ENCODE measurements around the gene BLOC1S1.

The BLOC1S1 gene

GRCh38 chr12:55693323-55694187 is 22.3 kb upstream of the BLOC1S1 start:
- intact Hi-C loops (cut with DNase I): no loop called here
- DNase-seq: no peak

DNA sequence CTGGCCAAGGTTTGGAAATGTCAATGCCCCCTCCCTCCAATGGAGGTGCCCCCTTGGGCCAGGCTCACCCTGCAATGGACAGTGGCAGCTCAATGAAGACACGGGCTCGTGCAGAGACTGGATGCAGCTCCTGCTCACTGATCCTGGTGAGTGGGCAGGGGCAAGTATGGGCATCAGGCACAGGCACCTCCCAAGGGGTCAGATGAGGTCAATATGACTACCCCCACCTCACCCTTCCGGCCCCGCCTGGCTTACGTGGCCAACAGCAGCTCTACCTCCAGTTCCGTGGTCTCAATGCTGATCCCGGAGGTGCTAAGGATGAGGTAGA is 21.7 kb upstream of the BLOC1S1 start:
- DNase-seq: no peak
- intact Hi-C loops (cut with DNase I): no loop called here

DNA sequence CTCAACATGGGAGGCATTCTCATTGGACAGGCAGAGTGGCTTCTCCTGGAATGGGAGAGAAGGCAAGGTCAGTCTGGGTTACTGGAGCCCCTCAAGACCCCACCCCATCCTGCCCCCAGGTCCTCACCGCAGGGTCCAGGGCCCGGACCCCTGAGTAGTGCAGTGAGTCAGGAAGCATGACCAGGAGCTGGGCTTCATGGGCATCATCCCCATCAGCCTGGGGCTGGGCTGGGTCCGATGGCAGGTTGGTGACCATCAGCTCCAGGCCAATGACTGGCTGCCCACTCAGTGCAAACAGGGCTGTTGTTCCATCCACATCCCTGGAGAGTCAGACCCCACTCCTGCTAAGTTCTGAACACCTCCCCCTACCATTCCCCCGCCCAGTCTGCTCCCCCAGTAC is 21.2 kb upstream of the BLOC1S1 start:
- no peak for DNase-seq
- intact Hi-C loops (cut with DNase I): no loop called here

DNA sequence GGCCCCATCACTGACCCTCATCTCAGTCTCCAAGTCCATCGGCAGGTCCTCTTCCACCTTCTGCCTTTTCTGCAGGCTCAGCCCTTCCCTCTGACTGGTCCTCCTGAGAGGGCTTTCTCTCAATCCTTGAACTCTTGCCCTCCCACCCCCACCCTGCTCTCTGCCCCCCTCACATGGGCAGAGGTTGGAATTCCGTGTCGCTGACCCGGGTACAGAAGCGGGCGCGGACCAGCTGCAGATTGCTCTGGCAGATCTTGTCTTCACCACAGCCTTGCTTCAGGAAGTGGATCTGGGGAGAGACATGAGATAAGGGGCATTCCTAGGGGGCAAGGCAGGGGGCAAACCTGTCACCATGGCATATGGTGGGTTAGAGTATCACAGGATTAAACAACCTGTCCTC is 20.5 kb upstream of the BLOC1S1 start:
- intact Hi-C loops (cut with DNase I): no loop called here
- DNase-seq: no peak

DNA sequence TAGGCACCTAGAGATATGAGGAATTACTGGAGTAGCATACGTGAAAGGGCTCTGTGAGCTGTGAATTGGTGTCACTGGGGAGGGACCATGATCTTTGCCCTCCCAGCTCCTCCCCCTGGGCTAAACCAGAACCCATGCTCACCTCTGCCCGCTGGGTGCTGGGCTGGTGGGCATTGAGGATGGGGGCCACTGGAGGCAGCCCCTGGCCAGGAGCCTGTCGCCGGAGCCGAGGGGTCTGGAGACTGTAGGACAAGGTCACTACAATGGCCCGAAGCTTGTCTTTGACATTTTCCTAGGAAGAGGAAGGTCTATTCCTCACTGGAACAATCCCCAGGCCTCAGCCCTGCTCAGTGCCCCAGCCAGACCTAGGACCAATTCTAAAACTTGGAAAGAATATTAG is 19.7 kb upstream of the BLOC1S1 start:
- intact Hi-C loops (cut with DNase I): no loop called here
- no peak for DNase-seq

GRCh38 chr12:55696796-55697462 is 18.9 kb upstream of the BLOC1S1 start:
- intact Hi-C loops (cut with DNase I): no loop called here
- peak in 2 of 10 donors; percentile 31 to 52 for DNase-seq

GRCh38 chr12:55697686-55698085 is 18.2 kb upstream of the BLOC1S1 start:
- intact Hi-C loops (cut with DNase I): no loop called here
- DNase-seq: peak in 1 of 10 donors; percentile 35

DNA sequence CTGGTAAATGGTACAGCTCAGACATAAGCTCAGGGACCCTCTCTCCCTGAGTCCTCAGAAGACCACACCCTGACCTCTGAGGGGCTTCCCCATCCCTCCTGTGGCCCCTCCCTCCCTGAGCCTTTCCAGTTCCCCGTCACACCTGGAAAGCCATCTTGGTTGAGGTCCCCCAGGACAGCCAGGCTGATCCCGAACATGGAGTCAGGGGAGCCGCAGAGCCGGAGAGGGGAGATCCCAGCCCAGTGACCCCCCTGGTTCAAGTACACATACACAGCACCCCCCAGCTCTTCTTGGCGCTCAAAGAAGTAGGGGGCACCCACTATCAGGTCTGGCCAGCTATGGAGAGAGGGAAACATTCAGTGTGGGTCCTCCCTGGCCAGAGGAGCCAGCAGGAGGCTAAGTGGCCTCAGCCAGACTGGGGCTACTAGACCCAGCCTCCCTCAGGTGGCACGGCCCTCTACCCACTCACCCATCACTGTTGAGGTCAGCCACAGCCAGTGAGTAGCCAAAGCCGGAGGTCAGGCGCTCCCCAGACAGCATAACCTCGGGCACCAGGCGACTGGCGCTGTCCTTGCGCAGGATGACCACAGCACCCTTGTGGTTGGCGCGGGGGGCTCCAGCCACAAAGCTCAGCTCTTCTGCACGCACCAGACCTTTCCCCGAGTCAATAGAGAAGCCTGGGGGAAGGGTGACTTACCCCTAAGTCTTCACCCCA is 17.4 kb upstream of the BLOC1S1 start:
- intact Hi-C loops (cut with DNase I): no loop called here
- DNase-seq: peak in 2 of 10 donors; percentile 55 to 58

- intact Hi-C loops (cut with DNase I): no loop called here
- DNase-seq: peak in 2 of 10 donors; percentile 12 to 44
These were observed 16.9 kb upstream of the BLOC1S1 start for GRCh38 chr12:55698965-55699364.

DNA sequence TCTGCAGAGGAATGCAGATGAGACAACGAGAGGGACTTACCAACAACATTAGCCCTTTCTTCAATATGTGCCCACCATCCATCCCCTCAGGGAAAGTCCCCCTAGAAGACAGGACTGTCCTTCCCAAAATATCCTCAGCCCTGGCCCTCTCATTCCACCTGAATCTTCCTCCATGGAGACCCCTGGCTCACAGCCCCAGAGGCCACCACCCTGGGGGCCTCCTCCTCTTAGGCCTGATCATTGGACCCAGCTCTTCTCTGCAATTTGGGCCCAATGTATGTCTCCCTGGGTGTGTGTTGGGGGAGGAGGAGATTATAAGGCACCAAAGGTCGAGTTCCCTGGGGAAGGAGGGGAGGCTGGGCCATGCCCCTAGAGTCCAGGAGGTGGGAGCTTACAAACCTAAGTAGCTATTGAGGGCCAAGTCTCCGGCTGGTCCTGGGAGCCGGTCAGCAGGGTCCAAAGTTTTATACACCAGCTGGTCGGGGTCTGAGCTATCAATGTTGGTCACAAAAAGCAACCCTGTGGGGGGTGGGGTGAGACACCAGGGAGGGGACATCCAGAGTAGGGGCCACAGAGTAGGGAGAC is 16.3 kb upstream of the BLOC1S1 start:
- intact Hi-C loops (cut with DNase I): no loop called here
- peak in 1 of 10 donors; percentile 71 for DNase-seq

DNA sequence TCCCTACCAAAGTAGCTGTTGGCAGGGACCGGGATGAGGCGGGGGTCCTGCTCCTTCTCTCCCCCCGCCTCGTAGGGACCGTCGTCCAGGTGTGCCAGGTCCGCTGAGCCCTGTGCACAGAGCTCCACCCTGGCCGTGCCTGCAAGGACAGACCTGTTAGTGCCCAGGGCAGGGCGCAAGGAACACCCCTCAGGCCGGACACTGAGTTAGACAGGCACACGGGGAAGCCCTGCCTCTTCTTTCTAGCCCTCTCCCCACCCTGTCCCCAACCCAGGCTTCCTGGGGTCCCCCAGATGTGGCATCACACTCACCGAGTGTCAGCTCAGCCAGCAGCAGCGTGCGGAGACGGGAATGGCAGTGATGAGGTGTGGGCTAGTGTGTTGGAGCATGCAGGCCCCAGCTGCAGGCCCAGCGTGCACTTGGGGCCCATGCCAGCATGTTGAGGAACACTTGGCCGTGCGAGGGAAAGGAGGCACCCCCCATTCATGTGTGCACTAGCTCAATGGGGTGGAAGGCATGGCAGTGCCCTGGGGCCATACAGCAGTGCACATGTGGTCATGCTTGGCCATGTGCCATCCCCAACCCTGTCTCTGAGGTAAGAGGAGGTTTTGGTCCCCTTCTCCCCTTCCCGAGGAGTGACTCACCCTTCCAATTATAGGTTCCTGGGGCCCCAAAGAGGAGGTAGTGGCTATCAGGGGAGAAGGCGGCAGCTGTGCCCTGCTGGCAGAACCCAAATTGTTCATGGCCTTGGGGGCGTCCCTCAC is 15.4 kb upstream of the BLOC1S1 start:
- intact Hi-C loops (cut with DNase I): no loop called here
- DNase-seq: peak in 2 of 10 donors; percentile 54 to 63

- peak in 2 of 10 donors; percentile 33 to 62 for DNase-seq
- intact Hi-C loops (cut with DNase I): no loop called here
These were observed 13.0 kb upstream of the BLOC1S1 start for GRCh38 chr12:55702861-55703260.

DNA sequence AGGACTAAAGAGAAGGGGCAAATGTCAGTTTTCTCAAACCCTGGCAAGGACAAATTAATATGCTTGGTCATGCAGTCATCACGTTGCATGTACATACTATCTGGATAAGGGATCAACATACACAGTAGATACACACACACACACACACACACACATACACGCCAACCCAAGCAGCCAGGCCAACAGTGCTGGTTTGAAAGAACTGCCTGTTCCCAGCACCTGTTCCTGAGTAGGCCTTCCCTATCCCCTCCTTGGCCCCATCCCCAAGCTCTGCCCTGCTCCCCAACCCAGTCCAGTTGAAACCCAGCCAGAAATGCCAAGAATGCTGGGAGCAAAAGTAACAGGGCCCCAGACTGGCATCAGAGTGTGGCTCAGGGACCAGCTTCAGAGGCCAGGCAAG is 12.6 kb upstream of the BLOC1S1 start:
- intact Hi-C loops (cut with DNase I): no loop called here
- peak in 1 of 10 donors; percentile 70 for DNase-seq

DNA sequence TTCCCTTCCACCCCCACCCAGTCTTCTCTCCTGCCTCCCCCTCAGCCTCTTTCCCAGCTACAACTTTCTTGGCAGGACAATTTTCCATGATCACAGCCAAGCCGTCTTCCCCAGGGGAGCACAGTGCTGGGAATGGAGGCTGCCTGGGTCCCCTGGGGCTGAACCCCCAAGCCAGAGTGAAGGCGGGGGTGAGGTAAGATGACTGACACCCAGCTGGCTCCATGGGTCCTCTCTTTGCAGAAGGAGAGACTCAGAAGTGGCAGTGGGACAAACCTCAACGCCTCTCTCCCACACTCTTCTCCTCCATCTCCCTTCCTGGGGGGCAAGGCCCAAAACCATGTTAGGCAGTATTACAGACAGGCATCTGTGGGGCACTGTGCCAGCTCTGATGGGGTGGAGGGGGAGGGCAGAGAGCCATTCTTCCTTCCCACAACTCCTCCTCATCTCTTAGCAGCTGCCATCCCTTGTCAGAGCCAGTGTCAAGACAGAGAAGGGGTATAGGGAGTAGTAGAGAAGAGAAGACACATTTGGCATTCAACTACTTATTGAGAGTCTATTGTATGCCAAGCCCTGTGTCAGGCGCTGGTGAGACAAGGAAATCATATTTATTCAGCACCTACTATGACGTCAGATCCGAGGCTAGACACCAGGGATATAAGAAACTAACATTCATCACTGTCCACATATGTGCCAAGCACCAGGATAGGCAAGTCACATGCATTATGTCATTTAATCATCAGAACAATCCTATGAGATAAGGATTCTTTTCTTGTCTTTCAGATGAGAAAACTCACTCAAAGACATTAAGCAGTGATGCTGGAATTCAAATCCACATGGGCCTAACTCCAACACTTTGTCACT is 11.7 kb upstream of the BLOC1S1 start:
- peak in 1 of 10 donors; percentile 66 for DNase-seq
- intact Hi-C loops (cut with DNase I): no loop called here

DNA sequence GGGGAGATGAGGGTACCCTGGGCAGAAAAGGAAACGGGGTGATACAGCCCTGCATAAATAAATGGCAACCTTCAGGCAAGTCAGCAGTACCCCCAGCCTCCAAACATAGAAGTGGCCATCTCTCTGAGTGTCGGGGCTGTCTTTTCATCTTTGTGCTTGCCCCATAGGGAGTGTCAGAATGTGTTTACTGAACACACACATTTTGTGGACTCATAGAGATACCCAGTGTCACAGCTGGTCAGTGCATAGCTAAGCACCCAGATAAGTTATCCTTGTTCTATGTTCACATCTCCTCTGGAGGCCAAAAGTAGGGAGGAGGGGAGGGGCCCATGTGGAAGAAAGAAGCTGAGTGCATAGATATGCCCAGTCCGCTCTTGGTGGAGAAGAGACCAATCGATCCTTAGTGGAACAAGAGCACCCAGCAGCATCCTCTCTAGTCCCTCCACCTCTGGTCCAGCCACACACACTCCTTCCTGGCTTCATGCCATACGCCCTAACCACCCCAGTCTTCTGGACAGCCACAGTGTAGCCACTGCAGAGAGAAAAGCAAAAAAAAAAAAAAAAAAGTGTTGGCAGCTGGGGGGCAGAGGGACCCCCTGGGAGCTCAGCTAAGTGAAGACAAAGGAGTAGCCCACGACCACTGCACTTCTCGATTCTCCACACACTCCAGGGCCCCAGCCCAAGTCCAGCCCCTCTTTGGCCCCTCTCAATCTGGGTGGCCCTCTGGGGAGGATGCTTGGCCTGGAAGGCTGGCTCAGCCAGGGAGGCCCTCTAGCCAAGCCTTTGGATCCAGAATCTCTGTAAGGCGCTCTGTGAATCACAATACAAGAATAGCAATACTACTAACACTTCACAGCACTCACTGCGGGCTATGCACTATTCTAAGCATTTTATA is 10.8 kb upstream of the BLOC1S1 start:
- intact Hi-C loops (cut with DNase I): no loop called here
- peak in 1 of 10 donors; percentile 72 for DNase-seq

- peak in 2 of 10 donors; percentile 12 to 24 for DNase-seq
- intact Hi-C loops (cut with DNase I): no loop called here
These were observed 10.0 kb upstream of the BLOC1S1 start for GRCh38 chr12:55705782-55706402.

- DNase-seq: peak in 2 of 10 donors; percentile 32 to 65
- intact Hi-C loops (cut with DNase I): no loop called here
These were observed 9.2 kb upstream of the BLOC1S1 start for GRCh38 chr12:55706568-55707218.
